Measurements from ENCODE around the gene KCNA5. TPM values are rescaled to one million over a fixed set of nuclear protein-coding genes. Genes with fewer than 3 reads are reported as not detected.

Gene KCNA5
- total and polyA plus RNA-seq, 2 experiments from 2014 or later, result 1.4 to 5.1 TPM

- DNase-seq (ENCODE audit: low read depth in 1 of 2, low spot score in 1 of 2), result no peak
- no peak for TF ChIP-seq CTCF (IDR thresholded peaks at IDR 0.05; ENCODE audit: low read depth, low read length)
- H3K4me3 ChIP-seq, result no peak overlapping the region
- peaks cover 43% of the 10 kb centered on the region for H3K4me1 ChIP-seq (ENCODE audit: low read depth)
- H3K36me3 ChIP-seq, result no peaks in the 10 kb centered on the region
- no peaks in the 10 kb centered on the region for H3K27me3 ChIP-seq
- H3K27ac ChIP-seq, result no peak overlapping the region
- H3K9me3 ChIP-seq (ENCODE audit: low read depth), result no peaks in the 10 kb centered on the region
These were observed 17.3 kb downstream of the KCNA5 start for GRCh38 chr12:5060958-5061357.

GRCh38 chr12:5063149-5063548 is 19.5 kb downstream of the KCNA5 start:
- TF ChIP-seq CTCF (IDR thresholded peaks at IDR 0.05; ENCODE audit: low read depth, low read length), result no peak

GRCh38 chr12:5064913-5065490 is 21.3 kb downstream of the KCNA5 start:
- Histone ChIP-seq H3K9me3 (ENCODE audit: low read depth) (no peaks in the 10 kb centered on the region), H3K36me3 (no peaks in the 10 kb centered on the region), H3K4me3 (no peak overlapping the region), H3K27ac (no peak overlapping the region), H3K4me1 (ENCODE audit: low read depth) (peaks cover 40% of the 10 kb centered on the region), H3K27me3 (no peaks in the 10 kb centered on the region)
- no peak for TF ChIP-seq CTCF (IDR thresholded peaks at IDR 0.05; ENCODE audit: low read depth, low read length)
- no peak for DNase-seq (ENCODE audit: low read depth in 1 of 2, low spot score in 1 of 2)

More at GRCh38 chr12:5063149-5063548, 19.5 kb downstream of the KCNA5 start:
- Histone ChIP-seq H3K4me3 (no peak overlapping the region), H3K27ac (no peak overlapping the region), H3K27me3 (no peaks in the 10 kb centered on the region), H3K9me3 (ENCODE audit: low read depth) (no peaks in the 10 kb centered on the region), H3K4me1 (ENCODE audit: low read depth) (peaks cover 46% of the 10 kb centered on the region), H3K36me3 (no peaks in the 10 kb centered on the region)
- DNase-seq (ENCODE audit: low read depth in 1 of 2, low spot score in 1 of 2), result no peak

- no peak for DNase-seq (ENCODE audit: low read depth in 1 of 2, low spot score in 1 of 2)
- Histone ChIP-seq H3K4me3 (no peak overlapping the region), H3K4me1 (ENCODE audit: low read depth) (peaks cover 40% of the 10 kb centered on the region), H3K9me3 (ENCODE audit: low read depth) (no peaks in the 10 kb centered on the region), H3K36me3 (no peaks in the 10 kb centered on the region), H3K27me3 (no peaks in the 10 kb centered on the region), H3K27ac (no peak overlapping the region)
- no peak for TF ChIP-seq CTCF (IDR thresholded peaks at IDR 0.05; ENCODE audit: low read depth, low read length)
These were observed 22.6 kb downstream of the KCNA5 start for GRCh38 chr12:5066251-5066650.

GRCh38 chr12:5068126-5068525 is 24.4 kb downstream of the KCNA5 start:
- H3K27me3 ChIP-seq, result no peaks in the 10 kb centered on the region
- H3K27ac ChIP-seq, result no peak overlapping the region
- no peaks in the 10 kb centered on the region for H3K36me3 ChIP-seq
- no peak for DNase-seq (ENCODE audit: low read depth in 1 of 2, low spot score in 1 of 2)
- H3K4me1 ChIP-seq (ENCODE audit: low read depth), result peaks cover 33% of the 10 kb centered on the region
- H3K4me3 ChIP-seq, result no peak overlapping the region
- no peaks in the 10 kb centered on the region for H3K9me3 ChIP-seq (ENCODE audit: low read depth)
- no peak for TF ChIP-seq CTCF (IDR thresholded peaks at IDR 0.05; ENCODE audit: low read depth, low read length)
